Fibroblast of the aortic adventitia (primary cell): Measurements from ENCODE around the gene CDH23. TPM values are rescaled to one million over a fixed set of nuclear protein-coding genes. Genes with fewer than 3 reads are reported as not detected.

Experiments used
- DNase-seq: peaks from one replicate; pipeline ENCODE4 v3.0.0-alpha.2; 2010; ENCODE audit warnings: low read depth
- H3K4me3 ChIP-seq: 2 replicates; pipeline ENCODE4 v1.5.1; 2011; ENCODE audit warnings: low read depth, mild to moderate bottlenecking, control low read depth, low read length, moderate library complexity
- total RNA-seq: library from RNA; depleted of rRNA; stranded (reverse); fragments of >200 nt; gene quantifications from 2 replicates; pipeline ENCODE4 v1.2.3, GENCODE V29; 2012; ENCODE audit warnings: low replicate concordance
- TF ChIP-seq, protein P1 (sequence below): IDR thresholded peaks from 2 replicates; pipeline ENCODE4 v1.5.1; 2011; ENCODE audit warnings: mild to moderate bottlenecking, low read length, control low read depth, inconsistent platforms; ENCODE audit not compliant: insufficient read depth

Gene CDH23
- total RNA-seq, 1 donor, result 0.27 TPM

DNA sequence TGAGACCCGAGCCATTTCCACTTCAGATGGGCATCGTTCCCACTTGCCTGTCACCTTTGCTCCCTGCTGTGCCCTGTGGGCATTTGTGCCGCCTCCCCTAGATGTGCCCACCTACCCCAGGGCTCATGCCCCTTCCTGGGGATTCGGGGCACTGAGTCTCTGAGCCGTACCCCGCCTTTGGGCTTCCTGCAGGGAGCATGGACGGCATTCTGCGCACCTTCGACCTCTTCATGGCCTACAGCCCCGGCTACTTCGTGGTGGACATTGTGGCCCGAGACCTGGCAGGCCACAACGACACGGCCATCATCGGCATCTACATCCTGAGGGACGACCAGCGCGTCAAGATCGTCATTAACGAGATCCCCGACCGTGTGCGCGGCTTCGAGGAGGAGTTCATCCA lies 412.9 kb downstream of the CDH23 start:
- DNase-seq, result no peak
- no peak overlapping the region for H3K4me3 ChIP-seq
- TF ChIP-seq, protein P1, sequence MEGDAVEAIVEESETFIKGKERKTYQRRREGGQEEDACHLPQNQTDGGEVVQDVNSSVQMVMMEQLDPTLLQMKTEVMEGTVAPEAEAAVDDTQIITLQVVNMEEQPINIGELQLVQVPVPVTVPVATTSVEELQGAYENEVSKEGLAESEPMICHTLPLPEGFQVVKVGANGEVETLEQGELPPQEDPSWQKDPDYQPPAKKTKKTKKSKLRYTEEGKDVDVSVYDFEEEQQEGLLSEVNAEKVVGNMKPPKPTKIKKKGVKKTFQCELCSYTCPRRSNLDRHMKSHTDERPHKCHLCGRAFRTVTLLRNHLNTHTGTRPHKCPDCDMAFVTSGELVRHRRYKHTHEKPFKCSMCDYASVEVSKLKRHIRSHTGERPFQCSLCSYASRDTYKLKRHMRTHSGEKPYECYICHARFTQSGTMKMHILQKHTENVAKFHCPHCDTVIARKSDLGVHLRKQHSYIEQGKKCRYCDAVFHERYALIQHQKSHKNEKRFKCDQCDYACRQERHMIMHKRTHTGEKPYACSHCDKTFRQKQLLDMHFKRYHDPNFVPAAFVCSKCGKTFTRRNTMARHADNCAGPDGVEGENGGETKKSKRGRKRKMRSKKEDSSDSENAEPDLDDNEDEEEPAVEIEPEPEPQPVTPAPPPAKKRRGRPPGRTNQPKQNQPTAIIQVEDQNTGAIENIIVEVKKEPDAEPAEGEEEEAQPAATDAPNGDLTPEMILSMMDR, result no peak

DNA sequence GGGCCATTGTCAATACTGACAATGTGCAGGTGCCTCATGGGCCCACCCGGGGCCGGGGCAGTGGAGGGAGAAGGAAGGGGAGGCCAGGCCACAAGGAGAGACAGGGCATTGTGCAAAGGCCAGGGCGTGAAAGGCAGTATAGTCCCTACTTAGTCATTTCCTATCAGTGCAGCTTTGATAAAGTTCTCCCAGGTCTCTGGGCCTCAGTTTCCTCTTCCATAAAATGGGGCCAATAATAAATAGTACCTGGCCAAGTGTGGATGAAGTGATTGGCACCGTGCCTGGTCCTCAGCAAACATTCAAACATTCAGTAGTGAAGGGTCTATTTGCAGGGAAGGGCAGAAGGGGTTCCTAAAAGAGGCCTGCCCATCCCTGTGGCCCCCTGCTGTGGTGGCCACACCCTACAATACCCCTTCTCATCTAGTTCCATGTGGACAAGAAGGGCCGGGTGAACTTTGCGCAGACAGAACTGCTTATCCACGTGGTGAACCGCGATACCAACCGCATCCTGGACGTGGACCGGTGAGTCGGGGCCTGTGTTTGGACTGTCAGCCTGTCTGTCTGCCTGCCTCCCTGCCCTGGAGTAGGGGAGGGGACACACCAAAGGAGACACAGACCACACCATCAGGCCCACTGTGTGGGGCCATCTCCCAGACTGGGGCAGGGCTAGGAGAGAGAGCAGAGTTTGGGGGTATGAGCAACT lies 413.5 kb downstream of the CDH23 start:
- no peak overlapping the region for H3K4me3 ChIP-seq
- TF ChIP-seq, protein P1, result no peak
- no peak for DNase-seq

- DNase-seq, result no peak
- H3K4me3 ChIP-seq, result no peak overlapping the region
- TF ChIP-seq, protein P1, result no peak
Observed at GRCh38 chr10:71811351-71811750, 414.6 kb downstream of the CDH23 start.

DNA sequence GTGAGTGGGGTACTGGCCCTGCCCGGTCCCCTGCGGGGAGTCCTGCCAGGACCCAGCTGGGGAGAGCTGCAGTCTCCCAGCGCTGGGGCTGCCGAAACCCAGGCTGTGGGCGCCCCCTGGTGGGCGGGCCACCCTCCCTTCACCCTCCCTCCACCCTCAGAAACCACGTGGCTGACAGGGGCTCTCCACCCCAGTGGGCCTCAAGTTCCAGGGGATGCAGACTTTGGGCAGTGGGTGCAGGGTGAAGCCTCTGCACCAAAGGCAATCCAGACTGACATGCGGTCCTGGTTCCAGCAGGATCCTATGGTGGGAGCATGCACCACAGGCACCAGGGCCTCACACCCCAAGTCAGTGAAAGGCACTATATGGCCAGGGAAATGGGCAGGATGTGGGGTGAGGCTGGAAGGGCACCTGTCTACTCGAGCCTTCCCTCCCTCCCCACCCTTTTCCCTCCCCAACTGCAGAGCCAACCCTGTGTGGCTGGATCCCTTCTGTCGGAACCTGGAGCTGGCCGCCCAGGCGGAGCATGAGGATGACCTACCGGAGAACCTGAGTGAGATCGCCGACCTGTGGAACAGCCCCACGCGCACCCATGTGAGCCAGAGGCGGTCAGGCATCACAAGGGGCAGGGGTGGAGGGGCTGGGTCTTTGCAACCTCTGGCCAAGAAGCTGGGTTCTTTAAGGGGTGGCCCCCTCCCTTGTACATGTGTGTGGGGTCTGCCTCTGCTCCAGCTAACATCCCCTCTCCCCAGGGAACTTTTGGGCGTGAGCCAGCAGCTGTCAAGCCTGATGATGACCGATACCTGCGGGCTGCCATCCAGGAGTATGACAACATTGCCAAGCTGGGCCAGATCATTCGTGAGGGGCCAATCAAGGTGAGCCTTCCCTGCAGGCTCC lies 415.5 kb downstream of the CDH23 start:
- H3K4me3 ChIP-seq, result no peak overlapping the region
- DNase-seq, result peak; percentile 39
- TF ChIP-seq, protein P1, result peak; percentile 70

GRCh38 chr10:71812913-71813590 lies 416.3 kb downstream of the CDH23 start:
- TF ChIP-seq, protein P1, result no peak
- DNase-seq, result no peak
- no peak overlapping the region for H3K4me3 ChIP-seq

DNA sequence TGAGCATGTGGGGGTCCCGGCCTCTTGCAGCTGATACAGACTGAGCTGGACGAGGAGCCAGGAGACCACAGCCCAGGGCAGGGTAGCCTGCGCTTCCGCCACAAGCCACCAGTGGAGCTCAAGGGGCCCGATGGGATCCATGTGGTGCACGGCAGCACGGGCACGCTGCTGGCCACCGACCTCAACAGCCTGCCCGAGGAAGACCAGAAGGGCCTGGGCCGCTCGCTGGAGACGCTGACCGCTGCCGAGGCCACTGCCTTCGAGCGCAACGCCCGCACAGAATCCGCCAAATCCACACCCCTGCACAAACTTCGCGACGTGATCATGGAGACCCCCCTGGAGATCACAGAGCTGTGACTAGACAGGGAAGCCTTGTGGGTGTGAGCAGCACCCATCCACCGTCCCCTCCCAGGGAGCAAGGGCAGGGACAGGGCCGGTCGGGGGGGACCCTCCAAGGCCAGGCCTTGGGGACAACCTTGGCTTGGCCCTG lies 418.2 kb downstream of the CDH23 start:
- DNase-seq, result no peak
- no peak overlapping the region for H3K4me3 ChIP-seq
- TF ChIP-seq, protein P1, result peak; percentile 3
